ENCODE measurements around the gene TBRG4.

TBRG4 gene

GRCh38 chr7:45088821-45089340, 22.6 kb downstream of the TBRG4 start, which contains the start of gene NACAD:
NACAD (minus strand) TSS chr7:45088969; CDS start chr7:45088894, 75 bp downstream.
- DNase-seq (ENCODE audit: low spot score) = no peak

- no peak for DNase-seq (ENCODE audit: low spot score)
Measured at GRCh38 chr7:45088146-45088701, 23.3 kb downstream of the TBRG4 start.

- no peak for DNase-seq (ENCODE audit: low spot score)
Measured at GRCh38 chr7:45087301-45088145, 24.0 kb downstream of the TBRG4 start.

- DNase-seq (ENCODE audit: low spot score) = no peak
Measured at GRCh38 chr7:45086331-45087065, 25.0 kb downstream of the TBRG4 start.

- DNase-seq (ENCODE audit: low spot score) = no peak
Measured at GRCh38 chr7:45085619-45086200, 25.8 kb downstream of the TBRG4 start.

GRCh38 chr7:45084901-45085618, 26.4 kb downstream of the TBRG4 start:
- no peak for DNase-seq (ENCODE audit: low spot score)

GRCh38 chr7:45084336-45084735, 27.2 kb downstream of the TBRG4 start:
- no peak for DNase-seq (ENCODE audit: low spot score)

GRCh38 chr7:45082831-45083331, 28.6 kb downstream of the TBRG4 start:
- peak; percentile 33 for DNase-seq (ENCODE audit: low spot score)

GRCh38 chr7:45082031-45082830, 29.3 kb downstream of the TBRG4 start:
- no peak for DNase-seq (ENCODE audit: low spot score)

- DNase-seq (ENCODE audit: low spot score) = no peak
Measured at GRCh38 chr7:45081670-45081974, 29.9 kb downstream of the TBRG4 start.

- no peak for DNase-seq (ENCODE audit: low spot score)
Measured at GRCh38 chr7:45080958-45081669, 30.4 kb downstream of the TBRG4 start.

- DNase-seq (ENCODE audit: low spot score) = no peak
Measured at GRCh38 chr7:45080265-45080957, 31.1 kb downstream of the TBRG4 start.

- no peak for DNase-seq (ENCODE audit: low spot score)
Measured at GRCh38 chr7:45078125-45078681, 33.3 kb downstream of the TBRG4 start.

GRCh38 chr7:45077579-45077978, 33.9 kb downstream of the TBRG4 start:
- no peak for DNase-seq (ENCODE audit: low spot score)

- DNase-seq (ENCODE audit: low spot score) = no peak
Measured at GRCh38 chr7:45076946-45077345, 34.6 kb downstream of the TBRG4 start.

GRCh38 chr7:45075871-45076796, 35.4 kb downstream of the TBRG4 start:
- no peak for DNase-seq (ENCODE audit: low spot score)

GRCh38 chr7:45075355-45075644, 36.2 kb downstream of the TBRG4 start:
- no peak for DNase-seq (ENCODE audit: low spot score)
